Brain microvascular endothelial cell (primary cell): ENCODE measurements around the gene MAJIN.
A peak's percentile ranks its signal among the peaks of the same experiment; 100 is the strongest.

Experiments
- DNase-seq: peaks from one replicate; pipeline ENCODE4 v3.0.0-alpha.2; 2020
- H3K27ac ChIP-seq: fragments of 250-450 bp; sonication (Bioruptor Pico); 2 replicates; pipeline ENCODE4 v1.5.1; 2020; ENCODE audit warnings: mild to moderate bottlenecking, moderate library complexity
- H3K27me3 ChIP-seq: fragments of 250-450 bp; sonication (Bioruptor Pico); replicated peaks from 2 replicates; pipeline ENCODE4 v1.5.1; 2020; ENCODE audit warnings: mild to moderate bottlenecking
- H3K36me3 ChIP-seq: fragments of 250-450 bp; sonication (Bioruptor Pico); replicated peaks from 2 replicates; pipeline ENCODE4 v1.5.1; 2020; ENCODE audit warnings: mild to moderate bottlenecking
- H3K4me3 ChIP-seq: 2 replicates; pipeline ENCODE4 v1.5.1; 2011; ENCODE audit warnings: low read depth, mild to moderate bottlenecking, control low read depth, low read length, moderate library complexity
- in situ Hi-C: cut with HindIII; loops from 2 replicates; pipeline ENCODE4 v1.10.0; 2017; ENCODE audit warnings: low sequenced_read_pairs, low pct_ligation_motif_present
- TF ChIP-seq, protein P1 (sequence below): IDR thresholded peaks from 2 replicates; pipeline ENCODE4 v1.5.1; 2011; ENCODE audit warnings: low read depth, mild to moderate bottlenecking, moderate library complexity, low read length, control low read depth, inconsistent platforms; ENCODE audit errors: missing control alignments

Gene MAJIN

GRCh38 chr11:64894070-64894811 is 77.7 kb downstream of the MAJIN start:
- no peaks in the 10 kb centered on the region for H3K27me3 ChIP-seq
- H3K4me3 ChIP-seq: no peak overlapping the region
- H3K36me3 ChIP-seq: peaks cover 15% of the 10 kb centered on the region
- H3K27ac ChIP-seq: no peak overlapping the region
- peak; percentile 39 for DNase-seq
- TF ChIP-seq, protein P1, sequence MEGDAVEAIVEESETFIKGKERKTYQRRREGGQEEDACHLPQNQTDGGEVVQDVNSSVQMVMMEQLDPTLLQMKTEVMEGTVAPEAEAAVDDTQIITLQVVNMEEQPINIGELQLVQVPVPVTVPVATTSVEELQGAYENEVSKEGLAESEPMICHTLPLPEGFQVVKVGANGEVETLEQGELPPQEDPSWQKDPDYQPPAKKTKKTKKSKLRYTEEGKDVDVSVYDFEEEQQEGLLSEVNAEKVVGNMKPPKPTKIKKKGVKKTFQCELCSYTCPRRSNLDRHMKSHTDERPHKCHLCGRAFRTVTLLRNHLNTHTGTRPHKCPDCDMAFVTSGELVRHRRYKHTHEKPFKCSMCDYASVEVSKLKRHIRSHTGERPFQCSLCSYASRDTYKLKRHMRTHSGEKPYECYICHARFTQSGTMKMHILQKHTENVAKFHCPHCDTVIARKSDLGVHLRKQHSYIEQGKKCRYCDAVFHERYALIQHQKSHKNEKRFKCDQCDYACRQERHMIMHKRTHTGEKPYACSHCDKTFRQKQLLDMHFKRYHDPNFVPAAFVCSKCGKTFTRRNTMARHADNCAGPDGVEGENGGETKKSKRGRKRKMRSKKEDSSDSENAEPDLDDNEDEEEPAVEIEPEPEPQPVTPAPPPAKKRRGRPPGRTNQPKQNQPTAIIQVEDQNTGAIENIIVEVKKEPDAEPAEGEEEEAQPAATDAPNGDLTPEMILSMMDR: peak; percentile 95
- in situ Hi-C loops: loop anchor here (5.0 kb wide), 1 partner anchor 47 kb away; no protein-coding TSS in a partner anchor

GRCh38 chr11:64893194-64894069 is 78.5 kb downstream of the MAJIN start:
- in situ Hi-C loops: loop anchor here (5.0 kb wide), 1 partner anchor 46 kb away; no protein-coding TSS in a partner anchor
- H3K36me3 ChIP-seq: peaks cover 15% of the 10 kb centered on the region
- H3K27ac ChIP-seq: no peak overlapping the region
- no peak overlapping the region for H3K4me3 ChIP-seq
- DNase-seq: no peak
- no peaks in the 10 kb centered on the region for H3K27me3 ChIP-seq
- TF ChIP-seq, protein P1: no peak

GRCh38 chr11:64892838-64893193 is 79.1 kb downstream of the MAJIN start:
- no peak overlapping the region for H3K27ac ChIP-seq
- no peak overlapping the region for H3K4me3 ChIP-seq
- in situ Hi-C loops: loop anchor here (5.0 kb wide), 1 partner anchor 46 kb away; no protein-coding TSS in a partner anchor

GRCh38 chr11:64892411-64892831 is 79.5 kb downstream of the MAJIN start:
- TF ChIP-seq, protein P1: no peak
- Histone ChIP-seq H3K27ac (no peak overlapping the region), H3K27me3 (no peaks in the 10 kb centered on the region), H3K36me3 (peaks cover 5% of the 10 kb centered on the region), H3K4me3 (no peak overlapping the region)
- in situ Hi-C loops: loop anchor here (5.0 kb wide), 1 partner anchor 45 kb away; no protein-coding TSS in a partner anchor
- no peak for DNase-seq

More at GRCh38 chr11:64892838-64893193, 79.1 kb downstream of the MAJIN start:
- no peak for DNase-seq
- peaks cover 9% of the 10 kb centered on the region for H3K36me3 ChIP-seq
- TF ChIP-seq, protein P1: no peak
- no peaks in the 10 kb centered on the region for H3K27me3 ChIP-seq

GRCh38 chr11:64891880-64892279 is 80.0 kb downstream of the MAJIN start:
- TF ChIP-seq, protein P1: no peak
- in situ Hi-C loops: loop anchor here (5.0 kb wide), 1 partner anchor 45 kb away; no protein-coding TSS in a partner anchor

More at GRCh38 chr11:64891880-64892279, 80.0 kb downstream of the MAJIN start:
- peaks cover 3% of the 10 kb centered on the region for H3K36me3 ChIP-seq
- DNase-seq: no peak
- no peak overlapping the region for H3K4me3 ChIP-seq
- H3K27ac ChIP-seq: no peak overlapping the region
- H3K27me3 ChIP-seq: no peaks in the 10 kb centered on the region
